ENCODE data around the gene ATF6. TPM values are rescaled to one million over a fixed set of nuclear protein-coding genes. Genes with fewer than 3 reads are reported as not detected.

The ATF6 gene
- total and polyA plus RNA-seq, 2 of the 8 experiments (the other 6 are each of a cell fraction or from before 2014, with no cell fraction given) = 4.6 to 10.0 TPM

DNA sequence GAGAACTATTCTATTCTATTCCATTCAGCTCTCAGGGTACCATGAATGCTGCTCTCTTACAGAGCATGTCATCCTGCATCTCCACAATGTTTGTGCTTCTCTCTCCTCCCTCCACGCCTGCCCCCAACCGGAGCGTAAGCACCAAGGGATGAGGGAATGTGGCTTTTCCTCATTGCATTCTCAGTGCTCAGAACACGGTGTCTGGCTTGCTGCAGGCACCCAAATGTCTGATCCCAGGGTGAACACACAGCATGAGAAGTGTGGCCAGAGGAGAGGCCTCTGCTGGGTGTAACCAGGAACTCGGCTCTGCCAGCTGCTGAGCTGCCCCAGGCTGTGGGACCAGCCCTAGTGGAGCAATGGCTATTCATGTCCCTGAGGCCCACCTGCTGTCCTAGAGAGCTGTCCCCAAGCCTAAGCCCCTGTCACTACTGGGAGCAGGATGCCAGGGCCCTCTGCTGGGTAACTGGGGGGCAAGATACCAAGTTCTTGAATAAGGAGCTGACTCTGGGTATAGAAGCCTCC is 219.2 kb downstream of the ATF6 start:
- Histone ChIP-seq H3K14ac (ENCODE audit: insufficient read length) (no peak overlapping the region), H3K4me3 (ENCODE audit: extremely low read depth in 1 of 4, insufficient read depth in 2 of 4, low read depth in 3 of 4, low read length in 4 of 4) (no peak overlapping the region), H2AFZ (ENCODE audit: low read length) (no peak overlapping the region), H2BK12ac (ENCODE audit: low read depth, low read length) (no peak overlapping the region), H3K36me3 (ENCODE audit: control insufficient read depth in 2 of 4, insufficient read depth in 4 of 4, low read length in 3 of 4) (no peaks in the 10 kb centered on the region), H2BK20ac (ENCODE audit: low read length) (no peak overlapping the region), H2BK5ac (ENCODE audit: low read depth, low read length) (no peak overlapping the region), H3K4me1 (replicated peaks in 1 of 4; ENCODE audit: control insufficient read depth in 3 of 4, insufficient read depth in 4 of 4, low read length in 3 of 4) (no peaks in the 10 kb centered on the region), H3K79me1 (ENCODE audit: low read depth, low read length) (no peaks in the 10 kb centered on the region), H4K91ac (replicated peaks; ENCODE audit: insufficient read length, low read length) (no peak overlapping the region), H3K56ac (replicated peaks; ENCODE audit: insufficient read length, low read depth, low read length) (no peak overlapping the region), H3K18ac (ENCODE audit: extremely low read depth, low read length) (no peak overlapping the region), H3K79me2 (ENCODE audit: control insufficient read depth in 1 of 2, insufficient read depth in 2 of 2, low read length in 2 of 2) (no peaks in the 10 kb centered on the region), H2BK120ac (replicated peaks; ENCODE audit: low read depth, low read length) (no peak overlapping the region), H4K20me1 (replicated peaks in 1 of 2; ENCODE audit: control insufficient read depth in 1 of 2, insufficient read depth in 2 of 2, low read length in 2 of 2) (no peaks in the 10 kb centered on the region), H3K4ac (replicated peaks; ENCODE audit: insufficient read length, low read depth, low read length) (no peak overlapping the region), H3K27ac (ENCODE audit: low read depth, low read length) (no peak overlapping the region), H3K9me3 (ENCODE audit: insufficient read depth in 2 of 2, low read depth in 1 of 2, low read length in 1 of 2) (peaks cover 2 to 9% of the 10 kb centered on the region in 2 experiments; a peak in 2 of 4 replicates), H4K8ac (ENCODE audit: extremely low read depth, insufficient read depth, low read length) (no peak overlapping the region), H3K9ac (replicated peaks in 1 of 4; ENCODE audit: extremely low read depth in 1 of 4, low read depth in 3 of 4, low read length in 3 of 4) (no peak overlapping the region), H2AK5ac (ENCODE audit: low read depth, low read length) (no peak overlapping the region), H3K23ac (ENCODE audit: insufficient read length) (no peak overlapping the region), H3K27me3 (replicated peaks in 1 of 4; ENCODE audit: control insufficient read depth in 3 of 4, extremely low read depth in 1 of 4, insufficient read depth in 3 of 4, low read length in 3 of 4) (no peaks in the 10 kb centered on the region), H3K4me2 (ENCODE audit: insufficient read depth in 1 of 2, low read depth in 2 of 2, low read length in 2 of 2) (no peak overlapping the region), H3K23me2 (ENCODE audit: low read depth, low read length) (no peaks in the 10 kb centered on the region; the same call in 1 of the 2 replicates), H4K5ac (ENCODE audit: insufficient read length, low read depth, low read length) (no peak overlapping the region), H2BK15ac (ENCODE audit: low read length) (no peak overlapping the region)
- TF ChIP-seq CEBPB (IDR thresholded peaks at IDR 0.05; ENCODE audit: low read depth, low read length) = no peak
- no peak for TF ChIP-seq HDAC2 (IDR thresholded peaks at IDR 0.05; ENCODE audit: borderline replicate concordance in 1 of 2, low read depth in 2 of 2, low read length in 2 of 2)
- no peak for TF ChIP-seq JUN (IDR thresholded peaks at IDR 0.05; ENCODE audit: low read depth, low read length)
- TF ChIP-seq CBX5 (IDR thresholded peaks at IDR 0.05; ENCODE audit: low read depth, low read length) = no peak
- no peak for TF ChIP-seq TAF7 (optimal IDR thresholded peaks at IDR 0.05; ENCODE audit: borderline replicate concordance, low read depth, low read length)
- no peak for TF ChIP-seq FOSL1 (IDR thresholded peaks at IDR 0.05; ENCODE audit: insufficient read depth, low read depth, low read length)
- DNase-seq (ENCODE audit: low read depth in 1 of 2, low spot score in 2 of 2) (no peak), FAIRE-seq (no peak)
- ChIA-PET POLR2A (ENCODE audit: partially characterized antibody) (no interaction called here), CTCF (ENCODE audit: partially characterized antibody) (interaction anchor here (1.4 to 1.6 kb wide), 2 partner anchors 31 to 51 kb away, joined by 3 to 4 read pairs; no protein-coding TSS in a partner anchor)
- 88% methylated on average over 5 of the region's 5 CpGs; no CpG with 5 or more reads in 1 of the 2 experiments for WGBS, 2 experiments (ENCODE audit: extremely low coverage in 1 of 2, insufficient coverage in 1 of 2, insufficient read length in 1 of 2, insufficient replicate concordance in 2 of 2, low coverage in 1 of 2, low lambda C conversion rate in 2 of 2, missing lambda C conversion rate in 1 of 2)

Data from H1 (cell line).